DMS53 (cell line): Measurements from ENCODE around the gene PKNOX1.
"Not testable (repeated sequence)": the region's sequence is repeated elsewhere in the genome, so short reads cannot be mapped to it uniquely, and the experiment has no call there.

ENCODE experiments used
- DNase-seq: peaks from one replicate; lab custom pipeline; 2025; lab: John Stamatoyannopoulos, UW

Gene PKNOX1

GRCh38 chr21:42951193-42951592 is 23.2 kb upstream of the PKNOX1 start:
- DNase-seq: not testable (repeated sequence)

- DNase-seq: no peak
Observed at GRCh38 chr21:42956824-42957630, 17.3 kb upstream of the PKNOX1 start.

- not testable (repeated sequence) for DNase-seq
Observed at GRCh38 chr21:42958122-42958521, 16.2 kb upstream of the PKNOX1 start.

- no peak for DNase-seq
Observed at GRCh38 chr21:42959728-42960127, 14.6 kb upstream of the PKNOX1 start.

GRCh38 chr21:42962380-42963007 is 11.9 kb upstream of the PKNOX1 start:
- DNase-seq: no peak

GRCh38 chr21:42964086-42964485 is 10.3 kb upstream of the PKNOX1 start:
- DNase-seq: no peak

- DNase-seq: no peak
Observed at GRCh38 chr21:42964546-42965210, 9.7 kb upstream of the PKNOX1 start.

GRCh38 chr21:42965211-42965560 is 9.2 kb upstream of the PKNOX1 start:
- no peak for DNase-seq

GRCh38 chr21:42967616-42968015 is 6.7 kb upstream of the PKNOX1 start:
- DNase-seq: not testable (repeated sequence)

GRCh38 chr21:42969193-42969600 is 5.2 kb upstream of the PKNOX1 start:
- DNase-seq: no peak

- DNase-seq: no peak
Observed at GRCh38 chr21:42970946-42971653, 3.3 kb upstream of the PKNOX1 start.

- DNase-seq: peak; percentile 40
Observed at GRCh38 chr21:42971897-42972275, 2.5 kb upstream of the PKNOX1 start.

- DNase-seq: no peak
Observed at GRCh38 chr21:42973309-42973990, 912 bp upstream of the PKNOX1 start.

- DNase-seq: peak; percentile 88
Observed at GRCh38 chr21:42974832-42975820, 764 bp downstream of the PKNOX1 start.

GRCh38 chr21:42975886-42976608 is 1.7 kb downstream of the PKNOX1 start:
- no peak for DNase-seq

GRCh38 chr21:42980312-42981213 is 6.2 kb downstream of the PKNOX1 start:
- no peak for DNase-seq

GRCh38 chr21:42981214-42981523 is 6.8 kb downstream of the PKNOX1 start:
- no peak for DNase-seq

- no peak for DNase-seq
Observed at GRCh38 chr21:42981862-42982261, 7.5 kb downstream of the PKNOX1 start.

GRCh38 chr21:42983103-42983502 is 8.7 kb downstream of the PKNOX1 start:
- no peak for DNase-seq
